IPS-20b (cell line): ENCODE results near the gene ACOT9.
A peak's percentile ranks its signal among the peaks of the same experiment; 100 is the strongest.
"Not testable (repeated sequence)": the region's sequence is repeated elsewhere in the genome, so short reads cannot be mapped to it uniquely, and the experiment has no call there.

ENCODE experiments used
- H3K27ac ChIP-seq: one replicate; pipeline ENCODE4 v1.5.1; 2013; ENCODE audit warnings: low read length
- H3K27me3 ChIP-seq: 2 replicates; pipeline ENCODE4 v1.6.1; 2013; ENCODE audit warnings: mild to moderate bottlenecking, low read length, inconsistent platforms; ENCODE audit not compliant: insufficient read depth
- H3K36me3 ChIP-seq: 2 replicates; pipeline ENCODE4 v1.6.1; 2013; ENCODE audit warnings: low read depth, mild to moderate bottlenecking, inconsistent platforms, low read length, moderate library complexity; ENCODE audit not compliant: insufficient read depth
- H3K4me1 ChIP-seq: 2 replicates; pipeline ENCODE4 v1.6.1; 2013; ENCODE audit warnings: mild to moderate bottlenecking, control low read depth, inconsistent platforms, low read length, moderate library complexity; ENCODE audit not compliant: insufficient read depth
- H3K4me3 ChIP-seq: 2 replicates; pipeline ENCODE4 v1.5.1; 2013; ENCODE audit warnings: mild to moderate bottlenecking, low read length, inconsistent platforms
- H3K9ac ChIP-seq: 2 replicates; pipeline ENCODE4 v1.6.1; 2013; ENCODE audit warnings: low read depth, mild to moderate bottlenecking, inconsistent platforms, low read length, moderate library complexity
- H3K9me3 ChIP-seq: 2 replicates; pipeline ENCODE4 v1.6.1; 2013; ENCODE audit warnings: mild to moderate bottlenecking, low read depth, low read length, inconsistent platforms; ENCODE audit not compliant: insufficient read depth

ACOT9 gene

GRCh38 chrX:23782863-23783588 lies 40.0 kb upstream of the ACOT9 start, which contains the start of gene SAT1:
TSS of gene SAT1 (plus strand) at chrX:23783173. CDS start at chrX:23783352, 179 bp downstream.
- peak within 1 kb of the TSS; percentile 79; the same call in 1 of the 2 replicates for H3K9ac ChIP-seq
- H3K27me3 ChIP-seq = no peaks in the 10 kb centered on the region
- H3K4me3 ChIP-seq = peak within 1 kb of the TSS; percentile 88
- H3K27ac ChIP-seq = no peak within 1 kb of the TSS
- no peaks in the 10 kb centered on the region for H3K9me3 ChIP-seq
- H3K4me1 ChIP-seq = peaks cover 5% of the 10 kb centered on the region; the same call in 1 of the 2 replicates
- peaks cover 4% of the 10 kb centered on the region for H3K36me3 ChIP-seq

DNA sequence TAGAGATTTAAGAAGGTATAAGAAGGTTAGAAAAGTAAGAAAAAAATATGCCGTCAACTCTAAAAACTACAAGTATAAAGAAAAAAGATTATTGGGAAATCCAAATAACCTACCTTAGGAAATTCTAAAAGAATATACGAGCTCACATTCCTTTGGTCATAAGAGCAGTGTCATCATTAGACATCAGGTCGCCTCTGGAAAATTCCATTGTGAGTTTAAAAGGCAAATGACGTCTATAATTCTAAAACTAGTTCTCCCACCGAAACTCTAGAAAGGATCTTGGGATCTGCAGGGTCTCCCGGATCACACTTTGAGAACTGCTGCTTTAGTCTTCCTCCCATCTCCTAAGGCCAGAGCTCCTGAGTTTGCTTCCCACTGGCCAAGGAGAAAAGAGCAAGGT lies 39.4 kb upstream of the ACOT9 start:
- H3K9ac ChIP-seq = no peak overlapping the region
- H3K4me3 ChIP-seq = no peak overlapping the region; the same call in 1 of the 2 replicates
- H3K9me3 ChIP-seq = no peaks in the 10 kb centered on the region
- no peaks in the 10 kb centered on the region for H3K27me3 ChIP-seq
- no peak overlapping the region for H3K27ac ChIP-seq
- peaks cover 4% of the 10 kb centered on the region for H3K36me3 ChIP-seq
- peaks cover 5% of the 10 kb centered on the region; the same call in 1 of the 2 replicates for H3K4me1 ChIP-seq

DNA sequence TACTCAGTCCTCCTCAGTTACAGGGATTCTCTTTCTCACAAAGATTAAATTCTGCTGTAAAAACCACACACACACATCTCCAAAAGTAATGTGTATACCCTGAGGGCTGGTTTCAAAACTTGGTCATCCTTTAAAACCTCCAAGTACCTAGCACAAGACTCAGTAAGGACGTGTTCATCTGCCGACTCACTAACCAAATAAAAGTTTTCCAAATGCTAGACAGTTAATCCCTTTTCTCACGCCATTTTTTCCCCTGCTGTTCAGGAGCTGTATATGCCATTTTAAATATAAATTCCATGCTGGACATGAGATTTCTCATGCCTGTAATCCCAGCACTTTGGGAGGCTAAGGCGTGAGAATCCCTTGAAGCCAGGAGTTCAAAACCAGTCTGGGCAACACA lies 35.9 kb upstream of the ACOT9 start:
- no peak overlapping the region for H3K27ac ChIP-seq
- no peak overlapping the region for H3K4me3 ChIP-seq
- H3K27me3 ChIP-seq = no peaks in the 10 kb centered on the region
- no peaks in the 10 kb centered on the region for H3K36me3 ChIP-seq
- H3K9me3 ChIP-seq = no peaks in the 10 kb centered on the region
- H3K4me1 ChIP-seq = peaks cover 5% of the 10 kb centered on the region; the same call in 1 of the 2 replicates
- no peak overlapping the region for H3K9ac ChIP-seq

- no peaks in the 10 kb centered on the region for H3K4me1 ChIP-seq
- no peak overlapping the region for H3K9ac ChIP-seq
- no peaks in the 10 kb centered on the region for H3K27me3 ChIP-seq
- H3K9me3 ChIP-seq = no peaks in the 10 kb centered on the region
- H3K27ac ChIP-seq = no peak overlapping the region
- no peak overlapping the region for H3K4me3 ChIP-seq
- H3K36me3 ChIP-seq = no peaks in the 10 kb centered on the region
Measured at GRCh38 chrX:23776363-23776762, 33.3 kb upstream of the ACOT9 start.

- H3K27me3 ChIP-seq = no peaks in the 10 kb centered on the region
- H3K4me1 ChIP-seq = no peaks in the 10 kb centered on the region
- no peaks in the 10 kb centered on the region for H3K36me3 ChIP-seq
- H3K27ac ChIP-seq = no peak overlapping the region
- no peak overlapping the region for H3K4me3 ChIP-seq
- no peak overlapping the region for H3K9ac ChIP-seq
- no peaks in the 10 kb centered on the region for H3K9me3 ChIP-seq
Measured at GRCh38 chrX:23773601-23774175, 30.6 kb upstream of the ACOT9 start.

- not testable (repeated sequence) for H3K36me3 ChIP-seq, H3K4me1 ChIP-seq, H3K4me3 ChIP-seq, H3K27ac ChIP-seq, H3K9me3 ChIP-seq, H3K9ac ChIP-seq, H3K27me3 ChIP-seq
Measured at GRCh38 chrX:23771086-23771485, 28.0 kb upstream of the ACOT9 start.

DNA sequence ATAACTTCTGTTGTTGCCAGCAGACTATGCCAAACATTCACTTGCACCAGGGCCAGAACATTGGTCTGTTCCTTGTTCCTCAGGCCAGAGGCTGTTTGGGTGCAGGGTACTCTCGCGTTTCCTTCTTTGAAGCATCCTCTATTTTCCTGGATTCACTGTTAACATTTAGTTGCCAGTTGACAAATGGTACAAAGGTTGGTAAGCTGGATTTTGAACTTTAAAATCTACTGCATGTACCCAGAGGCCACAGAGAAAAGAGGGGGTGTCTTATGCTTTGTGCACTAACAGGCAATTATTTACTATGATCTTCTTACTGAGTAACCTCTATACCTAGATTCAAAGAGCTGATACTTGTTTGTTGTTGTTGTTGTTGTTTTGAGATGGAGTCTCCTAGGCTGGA lies 27.1 kb upstream of the ACOT9 start:
- no peak overlapping the region for H3K27ac ChIP-seq
- H3K4me1 ChIP-seq = no peaks in the 10 kb centered on the region
- no peaks in the 10 kb centered on the region for H3K27me3 ChIP-seq
- H3K36me3 ChIP-seq = no peaks in the 10 kb centered on the region
- no peak overlapping the region for H3K4me3 ChIP-seq
- H3K9ac ChIP-seq = no peak overlapping the region
- no peaks in the 10 kb centered on the region for H3K9me3 ChIP-seq

DNA sequence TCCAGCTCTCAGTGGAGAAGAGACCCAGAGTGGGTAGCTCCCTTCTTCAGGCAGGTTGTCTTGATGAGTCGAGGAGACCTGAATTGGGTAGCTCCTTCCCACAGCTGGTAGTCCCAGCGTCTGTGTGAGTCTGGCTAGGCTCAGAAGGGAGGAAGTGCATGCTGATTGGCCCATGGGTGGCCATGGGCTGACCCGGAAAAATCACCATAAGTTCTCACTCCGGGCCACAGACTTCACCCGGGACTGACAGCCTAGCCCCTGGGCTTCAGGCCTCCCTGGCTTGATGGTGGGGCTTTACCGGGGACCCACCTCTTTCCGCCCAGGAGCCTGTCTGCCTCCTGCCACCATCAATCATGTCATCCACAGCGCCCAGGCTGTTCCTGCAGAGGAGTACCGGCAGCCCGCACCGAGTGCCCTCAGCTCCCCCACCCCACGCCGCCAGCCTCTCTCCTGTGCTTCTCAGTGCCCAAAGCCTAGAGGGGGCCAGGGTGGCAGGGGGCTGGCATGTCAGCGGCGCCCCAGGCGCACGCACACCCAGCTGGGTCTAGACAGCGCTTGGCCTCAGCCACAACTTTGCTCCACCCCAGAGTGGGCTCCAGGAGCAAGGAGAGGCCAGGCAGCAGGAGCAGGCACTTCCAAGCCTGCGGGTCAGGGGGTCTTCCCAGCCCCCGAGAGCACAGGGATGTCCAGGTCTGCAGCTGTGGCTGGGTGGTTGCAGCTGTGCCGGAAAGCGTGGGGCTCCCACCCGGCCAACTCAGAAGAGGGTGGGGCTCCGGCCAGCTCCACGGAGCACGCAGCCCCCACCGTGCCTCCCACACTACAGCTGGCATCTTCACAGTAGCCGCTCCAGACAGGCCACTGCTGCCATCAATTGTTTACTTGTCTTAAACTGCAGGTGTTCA lies 23.8 kb upstream of the ACOT9 start:
- Histone ChIP-seq H3K9me3 (no peaks in the 10 kb centered on the region), H3K36me3 (no peaks in the 10 kb centered on the region), H3K27me3 (no peaks in the 10 kb centered on the region), H3K4me1 (no peaks in the 10 kb centered on the region), H3K27ac (no peak overlapping the region), H3K4me3 (no peak overlapping the region), H3K9ac (no peak overlapping the region)

DNA sequence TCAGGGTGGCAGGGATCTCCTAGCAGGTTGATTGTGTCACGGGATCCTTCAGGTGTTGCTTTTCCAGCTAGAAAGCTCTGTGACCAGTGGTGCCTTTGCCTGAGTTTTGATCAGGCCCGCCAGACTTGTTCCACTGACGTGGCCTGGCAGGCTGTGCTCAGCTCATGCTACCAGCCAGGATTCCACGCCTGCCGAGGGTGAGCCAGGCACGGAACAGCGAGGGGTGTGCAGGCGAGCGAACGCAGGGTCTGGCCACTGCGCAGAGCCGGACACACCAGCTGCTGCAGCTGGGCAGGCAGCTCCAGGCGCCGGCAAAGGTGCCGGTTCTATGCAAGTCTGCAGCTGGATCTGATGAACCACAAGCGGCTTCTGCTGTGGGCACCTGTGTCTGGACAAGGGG lies 22.8 kb upstream of the ACOT9 start:
- Histone ChIP-seq H3K9ac (no peak overlapping the region), H3K9me3 (no peaks in the 10 kb centered on the region), H3K4me1 (no peaks in the 10 kb centered on the region), H3K36me3 (no peaks in the 10 kb centered on the region), H3K27ac (no peak overlapping the region), H3K27me3 (no peaks in the 10 kb centered on the region), H3K4me3 (no peak overlapping the region)

DNA sequence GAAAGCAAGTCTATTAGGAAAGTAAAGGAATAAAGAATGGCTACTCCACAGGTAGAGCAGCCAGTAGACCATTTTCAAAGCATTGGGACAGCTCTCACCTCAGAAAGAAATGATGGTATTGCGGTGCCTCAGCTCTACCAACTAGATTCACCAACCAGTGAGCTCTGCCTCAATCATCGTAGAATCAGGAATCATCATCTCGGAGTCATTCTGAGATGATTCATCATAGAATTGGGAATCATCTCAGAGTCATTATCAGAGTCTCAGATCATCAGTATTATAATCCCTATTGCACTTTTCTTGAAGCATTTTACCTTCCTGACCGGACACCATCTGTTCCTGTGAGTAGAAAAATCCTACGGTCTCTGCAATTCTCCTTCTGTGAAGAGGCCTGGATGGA lies 22.4 kb upstream of the ACOT9 start:
- Histone ChIP-seq H3K27me3 (no peaks in the 10 kb centered on the region), H3K36me3 (no peaks in the 10 kb centered on the region), H3K4me1 (no peaks in the 10 kb centered on the region), H3K27ac (no peak overlapping the region), H3K9me3 (no peaks in the 10 kb centered on the region), H3K9ac (no peak overlapping the region), H3K4me3 (no peak overlapping the region)

GRCh38 chrX:23764188-23764984 lies 21.3 kb upstream of the ACOT9 start:
- H3K4me1 ChIP-seq = no peaks in the 10 kb centered on the region
- H3K36me3 ChIP-seq = no peaks in the 10 kb centered on the region
- no peak overlapping the region for H3K9ac ChIP-seq
- no peak overlapping the region for H3K4me3 ChIP-seq
- no peak overlapping the region for H3K27ac ChIP-seq
- H3K9me3 ChIP-seq = no peaks in the 10 kb centered on the region
- H3K27me3 ChIP-seq = no peaks in the 10 kb centered on the region
